Fibroblast of the aortic adventitia (primary cell): ENCODE data around the gene ATAD2B. TPM values are rescaled to one million over a fixed set of nuclear protein-coding genes. Genes with fewer than 3 reads are reported as not detected.

Source experiments
- DNase-seq: peaks from one replicate; pipeline ENCODE4 v3.0.0-alpha.2; 2010; ENCODE audit warnings: low read depth
- H3K4me3 ChIP-seq: 2 replicates; pipeline ENCODE4 v1.5.1; 2011; ENCODE audit warnings: low read depth, mild to moderate bottlenecking, control low read depth, low read length, moderate library complexity
- total RNA-seq: library from RNA; depleted of rRNA; stranded (reverse); fragments of >200 nt; gene quantifications from 2 replicates; pipeline ENCODE4 v1.2.3, GENCODE V29; 2012; ENCODE audit warnings: low replicate concordance
- TF ChIP-seq, protein P1 (sequence below): IDR thresholded peaks from 2 replicates; pipeline ENCODE4 v1.5.1; 2011; ENCODE audit warnings: mild to moderate bottlenecking, low read length, control low read depth, inconsistent platforms; ENCODE audit not compliant: insufficient read depth

Gene ATAD2B
- total RNA-seq, 1 donor: 10.6 TPM

DNA sequence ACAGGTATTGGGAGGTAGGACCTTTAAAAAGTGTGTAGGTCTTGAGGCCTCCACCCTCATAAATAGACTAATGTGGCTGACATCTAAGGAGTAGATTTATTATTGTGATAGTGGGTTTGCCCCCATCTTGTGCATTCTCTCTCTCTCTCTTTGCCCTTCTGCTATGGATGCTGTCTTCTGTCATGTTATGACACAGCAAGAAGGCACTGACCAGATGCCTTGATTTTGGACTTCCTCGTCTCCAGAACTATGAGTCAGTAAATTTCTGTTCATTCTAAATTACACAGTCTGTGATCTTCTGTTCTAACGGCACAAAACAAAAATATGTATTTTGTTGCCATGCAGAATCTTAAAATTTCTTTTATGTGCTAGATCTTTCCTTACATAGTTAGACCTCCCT, 66.9 kb downstream of the ATAD2B start:
- H3K4me3 ChIP-seq: no peak overlapping the region
- TF ChIP-seq, protein P1, sequence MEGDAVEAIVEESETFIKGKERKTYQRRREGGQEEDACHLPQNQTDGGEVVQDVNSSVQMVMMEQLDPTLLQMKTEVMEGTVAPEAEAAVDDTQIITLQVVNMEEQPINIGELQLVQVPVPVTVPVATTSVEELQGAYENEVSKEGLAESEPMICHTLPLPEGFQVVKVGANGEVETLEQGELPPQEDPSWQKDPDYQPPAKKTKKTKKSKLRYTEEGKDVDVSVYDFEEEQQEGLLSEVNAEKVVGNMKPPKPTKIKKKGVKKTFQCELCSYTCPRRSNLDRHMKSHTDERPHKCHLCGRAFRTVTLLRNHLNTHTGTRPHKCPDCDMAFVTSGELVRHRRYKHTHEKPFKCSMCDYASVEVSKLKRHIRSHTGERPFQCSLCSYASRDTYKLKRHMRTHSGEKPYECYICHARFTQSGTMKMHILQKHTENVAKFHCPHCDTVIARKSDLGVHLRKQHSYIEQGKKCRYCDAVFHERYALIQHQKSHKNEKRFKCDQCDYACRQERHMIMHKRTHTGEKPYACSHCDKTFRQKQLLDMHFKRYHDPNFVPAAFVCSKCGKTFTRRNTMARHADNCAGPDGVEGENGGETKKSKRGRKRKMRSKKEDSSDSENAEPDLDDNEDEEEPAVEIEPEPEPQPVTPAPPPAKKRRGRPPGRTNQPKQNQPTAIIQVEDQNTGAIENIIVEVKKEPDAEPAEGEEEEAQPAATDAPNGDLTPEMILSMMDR: no peak
- peak; percentile 22 for DNase-seq

DNA sequence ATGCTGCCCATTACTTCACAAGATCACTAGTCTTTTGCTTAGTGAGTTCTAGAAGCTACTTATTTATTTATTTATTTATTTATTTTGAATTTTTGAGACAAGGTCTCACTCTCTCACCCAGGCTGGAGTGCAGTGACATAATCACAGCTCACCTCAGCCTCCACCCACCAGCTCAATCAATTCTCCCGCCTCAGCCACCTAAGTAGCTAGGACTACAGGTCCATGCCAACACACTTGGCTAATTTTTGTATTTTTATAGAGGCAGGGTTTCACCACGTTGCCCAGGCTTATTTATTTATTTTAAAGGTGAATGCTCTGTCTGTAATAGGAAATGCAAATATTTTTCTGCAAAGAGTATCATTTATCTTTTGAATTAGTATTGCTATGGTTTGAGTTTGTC, 67.7 kb downstream of the ATAD2B start:
- TF ChIP-seq, protein P1: no peak
- DNase-seq: no peak
- H3K4me3 ChIP-seq: no peak overlapping the region

DNA sequence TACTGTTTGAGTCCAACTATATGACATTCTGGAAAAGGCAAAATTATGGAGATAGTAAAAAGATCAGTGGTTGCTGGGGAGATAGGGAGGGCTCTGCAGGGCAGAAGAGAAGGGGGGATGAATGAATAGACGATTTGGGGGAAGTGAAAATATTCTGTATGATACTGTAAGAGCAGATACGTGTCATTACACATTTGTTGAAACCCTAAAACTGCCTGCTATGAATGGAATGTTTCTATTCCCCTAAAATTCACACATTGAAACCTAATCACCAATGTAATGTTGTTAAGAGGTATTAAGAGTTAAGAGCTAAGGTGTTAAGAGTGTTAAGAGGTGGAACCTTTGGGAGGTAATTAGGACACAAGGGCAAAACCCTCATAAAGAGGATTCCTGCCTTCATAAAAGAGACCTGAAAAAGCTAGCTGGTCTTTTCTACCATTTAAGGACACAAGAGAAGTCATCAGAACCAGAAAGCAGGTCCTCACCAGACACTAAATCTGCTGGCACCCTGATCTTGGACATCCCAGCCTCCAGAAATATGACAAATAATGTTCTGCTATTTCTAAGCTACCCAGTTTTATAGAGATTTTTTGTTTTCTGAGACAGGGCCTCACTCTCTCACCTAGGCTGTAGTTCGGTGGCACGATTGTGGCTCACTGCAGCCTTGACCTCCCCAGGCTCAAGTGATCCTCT, 76.2 kb downstream of the ATAD2B start:
- DNase-seq: no peak
- H3K4me3 ChIP-seq: no peak overlapping the region
- TF ChIP-seq, protein P1: no peak

DNA sequence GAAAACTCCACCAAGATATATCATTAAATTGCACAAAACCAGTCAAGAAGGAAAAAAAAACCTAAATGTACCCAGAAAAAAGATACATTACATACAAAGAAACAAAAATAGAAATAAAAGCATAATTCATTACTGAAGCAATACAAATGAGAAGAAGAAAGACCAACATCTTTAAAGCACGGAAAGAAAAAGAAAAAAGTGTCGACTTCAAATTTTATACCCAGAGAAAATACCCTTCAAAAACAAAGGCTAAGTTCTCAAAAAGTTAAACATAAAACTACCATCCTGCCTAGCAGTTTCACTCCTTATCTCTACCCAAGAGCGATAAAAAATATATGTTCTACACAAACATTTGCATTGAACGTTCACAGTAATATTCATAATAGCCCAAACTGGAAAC, 82.0 kb downstream of the ATAD2B start:
- TF ChIP-seq, protein P1: no peak
- no peak overlapping the region for H3K4me3 ChIP-seq
- DNase-seq: no peak

DNA sequence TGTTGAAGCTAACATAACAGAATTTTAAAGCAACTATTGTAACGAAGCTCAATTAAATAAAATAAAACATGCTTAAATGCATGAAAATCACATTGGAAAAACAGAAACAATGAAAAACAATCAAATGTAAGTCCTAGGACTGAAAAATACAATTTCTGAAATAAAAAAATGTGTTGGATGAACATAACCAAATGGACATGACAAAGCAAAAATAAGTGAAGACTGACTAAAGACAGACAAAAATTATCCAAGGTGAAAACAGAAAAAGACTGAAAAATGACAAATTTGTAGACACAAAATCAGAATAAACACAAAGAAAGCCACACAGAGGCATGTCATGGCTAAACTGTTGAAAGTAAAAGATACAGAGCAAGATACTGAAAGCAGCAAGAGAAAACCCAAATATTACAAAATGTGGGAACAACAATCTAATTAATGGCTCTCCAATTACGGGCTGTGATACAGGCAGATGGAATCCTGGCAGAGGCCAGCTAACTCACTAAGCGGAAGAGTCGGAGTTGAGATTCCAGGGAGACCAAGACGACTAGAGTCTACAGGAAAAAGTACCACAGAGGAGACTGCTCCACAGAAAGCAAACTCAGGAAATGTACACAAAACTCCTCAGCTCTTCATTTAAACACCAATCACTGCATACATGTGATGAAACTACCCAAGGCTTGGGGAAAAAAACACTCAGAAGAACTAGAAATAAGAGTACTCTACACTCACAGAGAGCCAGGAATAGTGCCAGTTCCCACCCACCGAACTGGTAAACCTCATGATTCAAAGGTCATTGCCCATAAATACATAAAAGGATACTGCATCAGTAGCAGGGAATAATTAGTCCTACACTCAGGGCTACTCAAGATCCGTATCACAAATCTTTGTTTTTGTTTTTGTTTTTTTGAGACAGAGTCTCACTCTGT, 83.6 kb downstream of the ATAD2B start:
- DNase-seq: peak; percentile 47
- TF ChIP-seq, protein P1: no peak
- H3K4me3 ChIP-seq: no peak overlapping the region

DNA sequence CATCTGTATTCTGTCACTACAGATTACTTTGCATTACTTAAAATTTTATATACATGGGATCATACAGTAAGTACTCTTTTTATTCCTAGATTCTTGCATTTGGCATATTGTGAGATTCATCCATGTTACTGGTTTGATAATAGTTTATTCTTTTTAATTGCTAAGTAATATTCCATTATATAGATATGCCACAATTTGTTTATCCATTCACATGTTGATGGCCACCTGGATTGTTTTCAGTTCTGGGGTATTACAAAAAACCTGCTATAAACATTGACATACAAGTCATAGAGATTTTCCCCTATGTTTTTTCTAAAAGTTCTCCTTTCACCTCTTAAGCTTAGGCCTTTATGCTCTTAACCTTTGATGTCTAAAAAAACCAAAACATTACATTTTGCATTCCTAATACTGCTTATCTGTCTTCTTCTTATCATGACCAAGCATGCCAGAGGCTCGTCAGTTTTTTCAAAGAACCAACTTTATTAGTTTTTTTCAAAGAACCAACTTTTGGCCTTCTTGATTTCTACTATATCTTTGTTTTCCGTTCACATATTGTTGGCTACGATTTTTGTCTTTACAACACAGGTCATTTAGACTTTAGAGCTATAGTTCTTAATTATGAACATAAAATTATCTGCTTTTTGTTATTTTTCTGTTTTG, 86.9 kb downstream of the ATAD2B start:
- TF ChIP-seq, protein P1: no peak
- no peak for DNase-seq
- H3K4me3 ChIP-seq: no peak overlapping the region
